Regular cardiac myocyte (primary cell): ENCODE results near the gene NIPBL. TPM values are rescaled to one million over a fixed set of nuclear protein-coding genes. Genes with fewer than 3 reads are reported as not detected.

Experiments used
- total RNA-seq: library from RNA; depleted of rRNA; stranded (reverse); fragments of >200 nt; gene quantifications from 2 replicates; pipeline ENCODE4 v1.2.3, GENCODE V29; 2014

The NIPBL gene
- 16.9 and 18.9 TPM in 2 replicates for total RNA-seq

GRCh38 chr5:36876299-36876964 is at the start of gene NIPBL:
Gene NIPBL (plus strand): TSS chr5:36876769. CDS start chr5:36953697, 76,928 bp downstream.

